HG03060 (cell line): ENCODE results near the gene PCDHB12.
"Not testable (repeated sequence)": the region's sequence is repeated elsewhere in the genome, so short reads cannot be mapped to it uniquely, and the experiment has no call there.

Source experiments
- ATAC-seq: cut with Tn5 transposase; IDR thresholded peaks from one replicate; pipeline ENCODE4 v1.9.1; 2021; ENCODE audit warnings: low read depth, moderate number of reproducible peaks; ENCODE audit not compliant: unreplicated experiment

Gene PCDHB12

DNA sequence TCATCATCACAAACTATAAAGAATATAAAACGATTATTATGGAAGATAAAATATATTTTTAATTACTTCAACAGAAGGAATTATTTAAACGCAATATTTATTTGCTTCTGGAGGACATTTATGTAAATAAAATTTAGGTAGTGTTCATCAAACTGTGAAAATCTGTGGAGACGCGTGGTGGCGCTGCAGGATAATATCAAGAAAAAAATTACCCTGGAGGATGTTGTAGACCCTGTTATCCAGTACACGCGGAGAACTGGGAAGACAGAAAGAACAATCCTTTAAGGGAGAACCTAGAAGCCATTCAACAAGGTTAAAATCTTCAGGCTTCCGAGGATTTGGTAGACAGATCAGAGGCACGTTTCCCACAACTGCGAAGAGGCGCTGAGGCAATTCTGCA is at the start of gene PCDHB12:
PCDHB12 (plus strand) TSS at position 242 of the 400 bp plus-strand sequence. CDS start 189 bp downstream, outside the sequence.
- ATAC-seq: no peak

- no peak for ATAC-seq
Measured at GRCh38 chr5:141172381-141173204, 35.9 kb upstream of the PCDHB12 start, which contains the start of gene PCDHB7. Gene PCDHB7 (plus strand): TSS chr5:141172644. CDS start chr5:141172836, 192 bp downstream.

GRCh38 chr5:141174291-141175104 is 34.0 kb upstream of the PCDHB12 start:
- ATAC-seq: not testable (repeated sequence)

- ATAC-seq: no peak
Measured at GRCh38 chr5:141175933-141176332, 32.6 kb upstream of the PCDHB12 start.

DNA sequence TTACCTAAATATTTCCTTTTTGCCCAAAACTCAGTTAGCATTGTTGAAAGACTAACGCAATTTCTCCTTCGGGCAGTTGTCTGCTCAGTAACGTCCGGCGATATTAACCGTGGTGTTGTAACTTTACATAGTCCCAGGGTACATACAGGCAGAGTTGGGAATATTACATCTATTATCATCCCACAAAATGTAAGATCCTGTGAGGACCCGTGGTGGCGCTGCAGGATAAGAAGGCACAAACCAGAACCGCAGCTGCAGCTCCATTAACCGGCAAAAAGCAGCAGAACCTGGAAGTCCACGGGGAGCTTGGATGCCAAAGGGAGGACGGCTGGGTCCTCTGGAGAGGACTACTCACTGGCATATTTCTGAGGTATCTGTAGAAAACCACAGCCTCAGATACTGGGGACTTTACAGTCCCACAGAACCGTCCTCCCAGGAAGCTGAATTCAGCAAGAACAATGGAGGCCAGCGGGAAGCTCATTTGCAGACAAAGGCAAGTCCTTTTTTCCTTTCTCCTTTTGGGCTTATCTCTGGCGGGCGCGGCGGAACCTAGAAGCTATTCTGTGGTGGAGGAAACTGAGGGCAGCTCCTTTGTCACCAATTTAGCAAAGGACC is 30.8 kb upstream of the PCDHB12 start, which contains the start of gene PCDHB8:
PCDHB8 (plus strand) TSS at position 214 of the 615 bp plus-strand sequence; CDS start at position 459, 245 bp downstream.
- not testable (repeated sequence) for ATAC-seq

DNA sequence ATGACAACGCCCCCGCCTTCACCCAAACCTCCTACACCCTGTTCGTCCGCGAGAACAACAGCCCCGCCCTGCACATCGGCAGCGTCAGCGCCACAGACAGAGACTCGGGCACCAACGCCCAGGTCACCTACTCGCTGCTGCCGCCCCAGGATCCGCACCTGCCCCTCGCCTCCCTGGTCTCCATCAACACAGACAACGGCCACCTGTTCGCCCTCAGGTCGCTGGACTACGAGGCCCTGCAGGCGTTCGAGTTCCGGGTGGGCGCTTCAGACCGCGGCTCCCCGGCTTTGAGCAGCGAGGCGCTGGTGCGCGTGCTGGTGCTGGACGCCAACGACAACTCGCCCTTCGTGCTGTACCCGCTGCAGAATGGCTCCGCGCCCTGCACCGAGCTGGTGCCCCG is 29.1 kb upstream of the PCDHB12 start:
- not testable (repeated sequence) for ATAC-seq

- ATAC-seq: not testable (repeated sequence)
Measured at GRCh38 chr5:141179876-141180275, 28.6 kb upstream of the PCDHB12 start.

DNA sequence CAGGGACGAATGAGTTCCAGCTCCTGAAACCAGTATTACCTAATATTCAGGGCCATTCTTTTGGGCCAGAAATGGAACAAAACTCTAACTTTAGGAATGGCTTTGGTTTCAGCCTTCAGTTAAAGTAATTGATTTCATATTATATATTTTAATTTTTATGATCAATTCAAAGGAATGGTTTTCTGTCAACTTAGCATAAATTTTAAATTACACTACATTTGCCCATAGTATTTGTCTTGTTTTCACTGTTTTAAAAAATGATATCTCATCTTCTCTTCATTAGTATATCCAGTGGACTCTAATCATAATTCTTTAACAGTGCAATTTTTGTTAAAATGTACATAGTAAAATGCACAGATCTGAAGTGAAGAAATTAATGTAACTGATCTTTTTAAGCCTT is 28.2 kb upstream of the PCDHB12 start:
- no peak for ATAC-seq

- ATAC-seq: no peak
Measured at GRCh38 chr5:141182248-141182647, 26.3 kb upstream of the PCDHB12 start, which contains the start of gene PCDHB16. Gene PCDHB16 (plus strand): TSS chr5:141182387. CDS start chr5:141182560, 173 bp downstream.

GRCh38 chr5:141184117-141184855 is 24.2 kb upstream of the PCDHB12 start:
- not testable (repeated sequence) for ATAC-seq

GRCh38 chr5:141186897-141187512 is 21.5 kb upstream of the PCDHB12 start, which contains the start of gene PCDHB9:
Gene PCDHB9 (plus strand): TSS chr5:141187161. CDS start chr5:141187319, 158 bp downstream.
- ATAC-seq: no peak

DNA sequence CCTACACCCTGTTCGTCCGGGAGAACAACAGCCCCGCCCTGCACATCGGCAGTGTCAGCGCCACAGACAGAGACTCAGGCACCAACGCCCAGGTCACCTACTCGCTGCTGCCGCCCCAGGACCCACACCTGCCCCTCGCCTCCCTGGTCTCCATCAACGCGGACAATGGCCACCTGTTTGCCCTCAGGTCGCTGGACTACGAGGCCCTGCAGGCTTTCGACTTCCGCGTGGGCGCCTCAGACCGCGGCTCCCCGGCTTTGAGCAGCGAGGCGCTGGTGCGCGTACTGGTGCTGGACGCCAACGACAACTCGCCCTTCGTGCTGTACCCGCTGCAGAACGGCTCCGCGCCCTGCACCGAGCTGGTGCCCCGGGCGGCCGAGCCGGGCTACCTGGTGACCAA is 19.8 kb upstream of the PCDHB12 start:
- ATAC-seq: not testable (repeated sequence)

- not testable (repeated sequence) for ATAC-seq
Measured at GRCh38 chr5:141189131-141189530, 19.4 kb upstream of the PCDHB12 start.

GRCh38 chr5:141192110-141192725 is 16.3 kb upstream of the PCDHB12 start, which contains the start of gene PCDHB10:
Gene PCDHB10 (plus strand): TSS chr5:141192353. CDS start chr5:141192553, 200 bp downstream.
- no peak for ATAC-seq

- not testable (repeated sequence) for ATAC-seq
Measured at GRCh38 chr5:141194332-141194731, 14.2 kb upstream of the PCDHB12 start.

- no peak for ATAC-seq
Measured at GRCh38 chr5:141196363-141196762, 12.2 kb upstream of the PCDHB12 start.

GRCh38 chr5:141199359-141200235 is 8.9 kb upstream of the PCDHB12 start, which contains the start of gene PCDHB11:
Gene PCDHB11 (plus strand): TSS chr5:141199627. CDS start chr5:141199775, 148 bp downstream.
- ATAC-seq: no peak

- ATAC-seq: not testable (repeated sequence)
Measured at GRCh38 chr5:141201126-141201525, 7.4 kb upstream of the PCDHB12 start.
